Hepatocyte (in vitro differentiated cells): ENCODE measurements around the gene DSCAM. TPM values are rescaled to one million over a fixed set of nuclear protein-coding genes. Genes with fewer than 3 reads are reported as not detected.
A peak's percentile ranks its signal among the peaks of the same experiment; 100 is the strongest.

Experiments
- DNase-seq: peaks from one replicate; pipeline ENCODE4 v3.0.0-alpha.2; 2016; ENCODE audit warnings: low spot score
- H2AFZ ChIP-seq: fragments of 200-600 bp; sonication (generic); 2 replicates; pipeline ENCODE4 v1.6.0; 2016; ENCODE audit warnings: antibody characterized with exemption, mild to moderate bottlenecking
- H3K27ac ChIP-seq: fragments of 200-600 bp; sonication (generic); 2 replicates; pipeline ENCODE4 v1.5.1; 2016; ENCODE audit warnings: mild to moderate bottlenecking
- H3K27me3 ChIP-seq: fragments of 200-600 bp; sonication (generic); 2 replicates; pipeline ENCODE4 v1.6.1; 2016
- H3K36me3 ChIP-seq: fragments of 200-600 bp; sonication (generic); replicated peaks from 2 replicates; pipeline ENCODE4 v1.5.1; 2016; ENCODE audit warnings: low read depth; ENCODE audit not compliant: insufficient read depth
- H3K4me1 ChIP-seq: fragments of 200-600 bp; sonication (generic); 2 replicates; pipeline ENCODE4 v1.5.1; 2016; ENCODE audit warnings: mild to moderate bottlenecking, moderate library complexity; ENCODE audit not compliant: insufficient read depth
- H3K4me2 ChIP-seq: fragments of 200-600 bp; sonication (generic); 2 replicates; pipeline ENCODE4 v1.6.0; 2016
- H3K4me3 ChIP-seq: fragments of 200-600 bp; sonication (generic); 2 replicates; pipeline ENCODE4 v1.5.1; 2016; ENCODE audit warnings: mild to moderate bottlenecking
- H3K79me2 ChIP-seq: fragments of 200-600 bp; sonication (generic); 2 replicates; pipeline ENCODE4 v1.6.0; 2017; ENCODE audit warnings: mild to moderate bottlenecking
- H3K9me2 ChIP-seq: fragments of 200-600 bp; sonication (generic); replicated peaks from 2 replicates; pipeline ENCODE4 v1.6.0; 2017; ENCODE audit warnings: mild to moderate bottlenecking; ENCODE audit not compliant: insufficient read depth
- H3K9me3 ChIP-seq: fragments of 200-600 bp; sonication (generic); 2 replicates; pipeline ENCODE4 v1.5.1; 2016; ENCODE audit warnings: low read depth, mild to moderate bottlenecking
- H4K20me1 ChIP-seq: fragments of 200-600 bp; sonication (generic); 2 replicates; pipeline ENCODE4 v1.6.0; 2016; ENCODE audit warnings: mild to moderate bottlenecking; ENCODE audit not compliant: insufficient read depth, poor library complexity, severe bottlenecking
- EZH2 ChIP-seq: fragments of 200-600 bp; sonication (generic); IDR thresholded peaks from 2 replicates; pipeline ENCODE4 v1.6.1; 2016; ENCODE audit warnings: antibody characterized with exemption, mild to moderate bottlenecking, borderline replicate concordance
- EZH2phosphoT487 ChIP-seq: fragments of 200-600 bp; sonication (generic); IDR thresholded peaks from one replicate; pipeline ENCODE4 v1.6.1; 2018; ENCODE audit warnings: antibody characterized with exemption, mild to moderate bottlenecking, low read depth, moderate library complexity; ENCODE audit not compliant: unreplicated experiment, severe bottlenecking
- WGBS: methylation state at CpG from one replicate; pipeline ENCODE4 v1.1.6; 2016; ENCODE audit warnings: low lambda C conversion rate; ENCODE audit errors: missing lambda C conversion rate; 5-methylcytosine and 5-hydroxymethylcytosine counted together
- polyA plus RNA-seq: library from polyadenylated mRNA; unstranded; fragments of >200 nt; fragmentation: Nextera tagmentation; extraction: Ambion mirVana; gene quantifications from 2 replicates; pipeline ENCODE4 v1.2.1, GENCODE V29; 2016
- total RNA-seq: library from RNA; depleted of rRNA; stranded (reverse); fragments of >200 nt; gene quantifications from 2 replicates; pipeline ENCODE4 v1.2.3, GENCODE V29; 2014
- TF ChIP-seq, protein P1 (sequence below): fragments of 200-600 bp; sonication (generic); IDR thresholded peaks from 2 replicates; pipeline ENCODE4 v1.5.1; 2016; ENCODE audit warnings: antibody characterized with exemption, mild to moderate bottlenecking; ENCODE audit not compliant: poor library complexity

Gene DSCAM
- total and polyA plus RNA-seq, 2 experiments from 2014 or later, result 0.33 TPM; not detected in 1

GRCh38 chr21:40719615-40720014 lies 127.3 kb downstream of the DSCAM start:
- 83% methylated on average over 1 of the region's 1 CpG for WGBS
- no peak overlapping the region for H3K4me3 ChIP-seq
- H4K20me1 ChIP-seq, result no peaks in the 10 kb centered on the region
- TF ChIP-seq EZH2phosphoT487 (no peak), EZH2 (no peak)
- TF ChIP-seq, protein P1, sequence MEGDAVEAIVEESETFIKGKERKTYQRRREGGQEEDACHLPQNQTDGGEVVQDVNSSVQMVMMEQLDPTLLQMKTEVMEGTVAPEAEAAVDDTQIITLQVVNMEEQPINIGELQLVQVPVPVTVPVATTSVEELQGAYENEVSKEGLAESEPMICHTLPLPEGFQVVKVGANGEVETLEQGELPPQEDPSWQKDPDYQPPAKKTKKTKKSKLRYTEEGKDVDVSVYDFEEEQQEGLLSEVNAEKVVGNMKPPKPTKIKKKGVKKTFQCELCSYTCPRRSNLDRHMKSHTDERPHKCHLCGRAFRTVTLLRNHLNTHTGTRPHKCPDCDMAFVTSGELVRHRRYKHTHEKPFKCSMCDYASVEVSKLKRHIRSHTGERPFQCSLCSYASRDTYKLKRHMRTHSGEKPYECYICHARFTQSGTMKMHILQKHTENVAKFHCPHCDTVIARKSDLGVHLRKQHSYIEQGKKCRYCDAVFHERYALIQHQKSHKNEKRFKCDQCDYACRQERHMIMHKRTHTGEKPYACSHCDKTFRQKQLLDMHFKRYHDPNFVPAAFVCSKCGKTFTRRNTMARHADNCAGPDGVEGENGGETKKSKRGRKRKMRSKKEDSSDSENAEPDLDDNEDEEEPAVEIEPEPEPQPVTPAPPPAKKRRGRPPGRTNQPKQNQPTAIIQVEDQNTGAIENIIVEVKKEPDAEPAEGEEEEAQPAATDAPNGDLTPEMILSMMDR, result no peak
- no peaks in the 10 kb centered on the region for H3K36me3 ChIP-seq
- no peak for DNase-seq
- no peaks in the 10 kb centered on the region for H3K9me2 ChIP-seq
- H3K4me2 ChIP-seq, result no peak overlapping the region
- peaks cover 4% of the 10 kb centered on the region for H3K27me3 ChIP-seq
- H3K9me3 ChIP-seq, result no peaks in the 10 kb centered on the region
- no peak overlapping the region for H3K27ac ChIP-seq
- no peak overlapping the region for H2AFZ ChIP-seq
- no peaks in the 10 kb centered on the region for H3K79me2 ChIP-seq
- H3K4me1 ChIP-seq, result no peaks in the 10 kb centered on the region

DNA sequence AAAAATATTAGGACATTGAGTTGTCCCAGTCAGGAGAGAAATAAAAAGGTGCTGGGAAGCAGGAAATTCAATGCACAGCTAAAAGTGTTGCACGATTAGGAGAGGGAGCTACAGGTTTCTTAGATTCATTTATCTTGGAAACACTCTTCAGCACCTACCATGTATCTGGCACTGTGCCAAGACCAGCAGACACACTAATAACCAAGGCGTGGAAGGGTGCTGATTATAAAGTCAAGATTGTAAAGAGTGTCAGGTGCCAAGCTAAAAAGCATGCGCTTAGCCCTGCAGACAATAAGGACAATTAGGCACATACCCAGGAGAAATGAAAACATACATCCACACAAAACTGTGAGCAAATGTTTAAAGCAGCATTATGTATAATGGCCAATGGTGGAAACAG lies 129.9 kb downstream of the DSCAM start:
- Histone ChIP-seq H3K4me3 (no peak overlapping the region), H3K36me3 (no peaks in the 10 kb centered on the region), H3K27me3 (no peaks in the 10 kb centered on the region), H3K9me2 (no peaks in the 10 kb centered on the region), H3K4me1 (no peaks in the 10 kb centered on the region), H3K27ac (no peak overlapping the region), H3K4me2 (no peak overlapping the region), H3K79me2 (no peaks in the 10 kb centered on the region), H4K20me1 (no peaks in the 10 kb centered on the region), H3K9me3 (no peaks in the 10 kb centered on the region), H2AFZ (no peak overlapping the region)
- TF ChIP-seq EZH2phosphoT487, result no peak
- no peak for TF ChIP-seq EZH2
- TF ChIP-seq, protein P1, result no peak
- WGBS, result 79% methylated on average over 3 of the region's 3 CpGs
- peak; percentile 11 for DNase-seq

DNA sequence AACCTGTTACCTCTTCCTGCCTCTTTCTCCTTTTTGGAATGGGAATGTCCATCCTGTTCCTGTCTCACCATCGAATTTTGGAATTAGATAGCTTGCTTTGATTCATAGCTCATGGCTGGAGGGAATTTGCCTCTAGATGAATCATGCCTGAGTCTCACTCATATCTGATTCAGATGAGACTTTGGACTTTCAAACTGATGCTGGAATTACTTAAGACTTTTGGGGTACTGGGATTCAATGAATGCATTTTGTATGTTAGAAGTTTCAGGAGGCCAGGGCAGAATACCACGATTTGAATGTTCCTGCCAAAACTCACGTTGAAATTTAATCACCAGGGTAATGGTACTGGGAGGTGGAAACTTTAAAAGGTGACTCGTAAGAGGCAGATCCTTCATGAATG lies 132.4 kb downstream of the DSCAM start:
- Histone ChIP-seq H3K4me2 (no peak overlapping the region), H3K79me2 (no peaks in the 10 kb centered on the region), H3K4me1 (no peaks in the 10 kb centered on the region), H3K27ac (no peak overlapping the region), H3K9me2 (no peaks in the 10 kb centered on the region), H3K27me3 (no peaks in the 10 kb centered on the region), H2AFZ (no peak overlapping the region), H3K36me3 (no peaks in the 10 kb centered on the region), H3K9me3 (no peaks in the 10 kb centered on the region), H3K4me3 (no peak overlapping the region), H4K20me1 (no peaks in the 10 kb centered on the region)
- TF ChIP-seq EZH2phosphoT487 (no peak), EZH2 (no peak)
- TF ChIP-seq, protein P1, result no peak
- WGBS, result 84% methylated on average over 4 of the region's 4 CpGs
- DNase-seq, result no peak
